ENCODE data around the gene TFF1. TPM values are rescaled to one million over a fixed set of nuclear protein-coding genes. Genes with fewer than 3 reads are reported as not detected.

Gene TFF1
- total and polyA plus RNA-seq, 2 of the 4 experiments (the other 2 are of a cell fraction): not detected

DNA sequence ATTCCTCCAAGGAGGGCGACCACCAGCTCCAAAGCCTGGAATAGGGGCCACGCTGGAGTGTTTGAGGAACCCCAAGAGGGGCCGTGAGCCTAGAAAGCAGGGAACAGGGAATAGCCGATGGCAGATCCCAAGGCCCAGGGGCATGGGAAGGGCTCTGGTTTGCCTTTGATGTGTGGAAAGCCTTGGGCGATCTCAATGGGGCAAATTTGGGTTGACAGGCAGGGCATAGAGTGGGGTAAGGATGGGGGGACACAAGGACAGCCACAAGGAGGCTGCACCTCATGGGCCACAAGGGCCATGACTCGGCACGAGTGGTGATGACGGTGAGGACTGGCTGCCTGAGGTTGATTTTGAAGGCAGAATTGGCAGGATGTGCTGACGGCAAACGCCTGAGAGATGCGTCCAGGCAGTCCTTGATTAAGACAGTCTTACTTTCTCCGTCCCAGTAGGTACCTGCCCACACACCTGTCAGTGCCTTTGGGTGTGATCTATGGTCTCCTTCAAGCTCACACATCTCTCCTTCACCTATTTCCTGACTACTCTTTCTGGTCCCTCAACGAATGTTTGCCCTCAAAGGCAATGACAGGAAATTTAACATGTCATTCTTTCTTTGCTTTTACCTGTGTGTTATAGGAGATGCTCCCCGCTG, 31.5 kb upstream of the TFF1 start:
- Histone ChIP-seq H3K4me3 (ENCODE audit: insufficient read depth, low read depth, low read length) (no peak overlapping the region), H4K20me1 (ENCODE audit: insufficient read depth, low read length) (no peaks in the 10 kb centered on the region), H3K4me1 (ENCODE audit: control insufficient read depth, insufficient read depth, low read length) (no peaks in the 10 kb centered on the region), H2AFZ (replicated peaks; ENCODE audit: low read length, poor library complexity) (no peak overlapping the region), H3K14ac (replicated peaks; ENCODE audit: low read depth, low read length) (no peak overlapping the region), H3K18ac (ENCODE audit: low read depth, low read length) (no peak overlapping the region), H3K27me3 (ENCODE audit: control insufficient read depth, insufficient read depth, low read length) (peaks cover 12% of the 10 kb centered on the region), H3K4me2 (ENCODE audit: low read depth, low read length) (no peak overlapping the region), H3K36me3 (ENCODE audit: control insufficient read depth, insufficient read depth, low read length) (no peaks in the 10 kb centered on the region), H3K9me1 (ENCODE audit: insufficient read depth, low read length) (no peaks in the 10 kb centered on the region), H2AK9ac (replicated peaks; ENCODE audit: low read depth, low read length, poor library complexity) (no peak overlapping the region), H3K27ac (ENCODE audit: insufficient read depth, low read length) (no peak overlapping the region), H3K56ac (ENCODE audit: extremely low read depth, insufficient read depth, low read length) (no peak overlapping the region), H3K9me3 (ENCODE audit: control insufficient read depth, insufficient read depth, low read length) (no peaks in the 10 kb centered on the region), H4K5ac (ENCODE audit: low read depth, low read length) (no peak overlapping the region), H3K23ac (ENCODE audit: low read depth, low read length) (no peak overlapping the region), H3K9ac (ENCODE audit: low read depth, low read length) (no peak overlapping the region), H2BK120ac (ENCODE audit: low read depth, low read length) (no peak overlapping the region), H3K4ac (ENCODE audit: low read depth, low read length) (no peak overlapping the region), H3K79me1 (ENCODE audit: low read depth in 1 of 2, low read length in 2 of 2) (no peaks in the 10 kb centered on the region), H2AK5ac (ENCODE audit: low read depth, low read length) (no peak overlapping the region), H4K8ac (ENCODE audit: low read depth in 2 of 2, low read length in 2 of 2) (no peak overlapping the region), H2BK5ac (ENCODE audit: low read depth, low read length, poor library complexity, severe bottlenecking) (no peak overlapping the region), H2BK20ac (ENCODE audit: low read depth, low read length) (no peak overlapping the region), H2BK15ac (ENCODE audit: low read depth, low read length) (no peak overlapping the region), H4K91ac (ENCODE audit: insufficient read depth, low read depth, low read length) (no peak overlapping the region)
- no peak for TF ChIP-seq POLR2A (IDR thresholded peaks at IDR 0.05; ENCODE audit: low read depth, low read length)
- TF ChIP-seq, protein P1, sequence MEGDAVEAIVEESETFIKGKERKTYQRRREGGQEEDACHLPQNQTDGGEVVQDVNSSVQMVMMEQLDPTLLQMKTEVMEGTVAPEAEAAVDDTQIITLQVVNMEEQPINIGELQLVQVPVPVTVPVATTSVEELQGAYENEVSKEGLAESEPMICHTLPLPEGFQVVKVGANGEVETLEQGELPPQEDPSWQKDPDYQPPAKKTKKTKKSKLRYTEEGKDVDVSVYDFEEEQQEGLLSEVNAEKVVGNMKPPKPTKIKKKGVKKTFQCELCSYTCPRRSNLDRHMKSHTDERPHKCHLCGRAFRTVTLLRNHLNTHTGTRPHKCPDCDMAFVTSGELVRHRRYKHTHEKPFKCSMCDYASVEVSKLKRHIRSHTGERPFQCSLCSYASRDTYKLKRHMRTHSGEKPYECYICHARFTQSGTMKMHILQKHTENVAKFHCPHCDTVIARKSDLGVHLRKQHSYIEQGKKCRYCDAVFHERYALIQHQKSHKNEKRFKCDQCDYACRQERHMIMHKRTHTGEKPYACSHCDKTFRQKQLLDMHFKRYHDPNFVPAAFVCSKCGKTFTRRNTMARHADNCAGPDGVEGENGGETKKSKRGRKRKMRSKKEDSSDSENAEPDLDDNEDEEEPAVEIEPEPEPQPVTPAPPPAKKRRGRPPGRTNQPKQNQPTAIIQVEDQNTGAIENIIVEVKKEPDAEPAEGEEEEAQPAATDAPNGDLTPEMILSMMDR (conservative IDR thresholded peaks at IDR 0.05; ENCODE audit: low read depth, low read length): no peak
- no peak for TF ChIP-seq MAZ (IDR thresholded peaks at IDR 0.05; ENCODE audit: borderline replicate concordance, low read depth, low read length)
- TF ChIP-seq CEBPB (IDR thresholded peaks at IDR 0.05; ENCODE audit: low read depth, low read length): no peak
- no peak for TF ChIP-seq RFX5 (IDR thresholded peaks at IDR 0.05; ENCODE audit: low read depth, low read length)
- TF ChIP-seq SMC3 (IDR thresholded peaks at IDR 0.05; ENCODE audit: low read depth, low read length): no peak
- TF ChIP-seq BHLHE40 (IDR thresholded peaks at IDR 0.05; ENCODE audit: low read depth, low read length): no peak
- no peak for TF ChIP-seq MXI1 (IDR thresholded peaks at IDR 0.05; ENCODE audit: borderline replicate concordance, low read depth, low read length)
- TF ChIP-seq MAFK (IDR thresholded peaks at IDR 0.05; ENCODE audit: low read depth, low read length): no peak
- no TSS peak for BruUV-seq (replicated peaks)
- intact Hi-C loops (cut with micrococcal nuclease): no loop called here
- 51% methylated on average over 6 of the region's 14 CpGs; no CpG with 5 or more reads in 1 of the 2 experiments for WGBS, 2 experiments (ENCODE audit: extremely low coverage in 2 of 2, insufficient read length in 1 of 2)
- POLR2A ChIA-PET (ENCODE audit: unreplicated experiment): no interaction called here
- no peak for DNase-seq
- in situ Hi-C loops (cut with MboI; ENCODE audit: low sequenced_read_pairs): no loop called here
- dilution Hi-C loops (cut with HindIII; ENCODE audit: low sequenced_read_pairs, unreplicated experiment): no loop called here
- CTCF ChIA-PET: no interaction called here
- no peak for ATAC-seq (ENCODE audit: low read depth)
